Rectal smooth muscle tissue (tissue), 1 donor: Measurements from ENCODE around the gene TSC2.
"Not testable (repeated sequence)": the region's sequence is repeated elsewhere in the genome, so short reads cannot be mapped to it uniquely, and the experiment has no call there.

Experiments used
- H3K27ac ChIP-seq: one replicate; pipeline ENCODE4 v1.7.0; 2013; ENCODE audit warnings: low read depth, low read length, inconsistent platforms
- H3K27me3 ChIP-seq: one replicate; pipeline ENCODE4 v1.7.0; 2013; ENCODE audit warnings: low read length; ENCODE audit not compliant: control insufficient read depth, insufficient read depth
- H3K36me3 ChIP-seq: one replicate; pipeline ENCODE4 v1.7.0; 2013; ENCODE audit warnings: low read length; ENCODE audit not compliant: control insufficient read depth, insufficient read depth
- H3K4me1 ChIP-seq: one replicate; pipeline ENCODE4 v1.7.0; 2013; ENCODE audit warnings: low read length; ENCODE audit not compliant: control insufficient read depth, insufficient read depth
- H3K4me3 ChIP-seq: one replicate; pipeline ENCODE4 v1.7.0; 2013; ENCODE audit warnings: low read length
- H3K9ac ChIP-seq: one replicate; pipeline ENCODE4 v1.7.0; 2013; ENCODE audit warnings: low read length

TSC2 gene

GRCh38 chr16:2004795-2005517 lies 42.8 kb upstream of the TSC2 start:
- Histone ChIP-seq H3K9ac (no peak overlapping the region), H3K27me3 (no peaks in the 10 kb centered on the region), H3K27ac (no peak overlapping the region), H3K36me3 (peaks cover 25% of the 10 kb centered on the region), H3K4me3 (no peak overlapping the region), H3K4me1 (peaks cover 25% of the 10 kb centered on the region)

GRCh38 chr16:2005646-2006045 lies 42.1 kb upstream of the TSC2 start:
- no peak overlapping the region for H3K4me3 ChIP-seq
- peaks cover 32% of the 10 kb centered on the region for H3K4me1 ChIP-seq
- no peak overlapping the region for H3K27ac ChIP-seq
- H3K36me3 ChIP-seq, result peaks cover 24% of the 10 kb centered on the region
- H3K27me3 ChIP-seq, result no peaks in the 10 kb centered on the region
- no peak overlapping the region for H3K9ac ChIP-seq

GRCh38 chr16:2006317-2006716 lies 41.5 kb upstream of the TSC2 start:
- Histone ChIP-seq H3K9ac (no peak overlapping the region), H3K4me3 (no peak overlapping the region), H3K27ac (no peak overlapping the region), H3K36me3 (peaks cover 19% of the 10 kb centered on the region), H3K27me3 (no peaks in the 10 kb centered on the region), H3K4me1 (peaks cover 32% of the 10 kb centered on the region)

- Histone ChIP-seq H3K4me3 (peak overlapping the region; percentile 30), H3K27me3 (no peaks in the 10 kb centered on the region), H3K4me1 (peaks cover 32% of the 10 kb centered on the region), H3K9ac (peak overlapping the region; percentile 19), H3K27ac (no peak overlapping the region), H3K36me3 (peaks cover 11% of the 10 kb centered on the region)
Measured at GRCh38 chr16:2007081-2007836, 40.5 kb upstream of the TSC2 start.

- Histone ChIP-seq H3K27me3 (no peaks in the 10 kb centered on the region), H3K9ac (peak overlapping the region; percentile 19), H3K27ac (no peak overlapping the region), H3K36me3 (peaks cover 7% of the 10 kb centered on the region), H3K4me1 (peaks cover 32% of the 10 kb centered on the region), H3K4me3 (peak overlapping the region; percentile 81)
Measured at GRCh38 chr16:2008009-2008526, 39.7 kb upstream of the TSC2 start.

- Histone ChIP-seq H3K9ac (peak overlapping the region; percentile 75), H3K36me3 (peaks cover 2% of the 10 kb centered on the region), H3K27ac (peak overlapping the region; percentile 70), H3K4me1 (peaks cover 32% of the 10 kb centered on the region), H3K27me3 (no peaks in the 10 kb centered on the region), H3K4me3 (peak overlapping the region; percentile 81)
Measured at GRCh38 chr16:2008631-2009163, 39.1 kb upstream of the TSC2 start.

- Histone ChIP-seq H3K9ac (peak overlapping the region; percentile 75), H3K4me3 (peak overlapping the region; percentile 81), H3K36me3 (peaks cover 2% of the 10 kb centered on the region), H3K27me3 (no peaks in the 10 kb centered on the region), H3K4me1 (peaks cover 28% of the 10 kb centered on the region), H3K27ac (peak overlapping the region; percentile 70)
Measured at GRCh38 chr16:2009164-2009711, 38.5 kb upstream of the TSC2 start.

GRCh38 chr16:2009791-2010510 lies 37.8 kb upstream of the TSC2 start, which contains the start of gene ZNF598:
Gene ZNF598 (minus strand): TSS chr16:2009821.
- Histone ChIP-seq H3K27ac (peak within 1 kb of the TSS; percentile 91), H3K27me3 (no peaks in the 10 kb centered on the region), H3K4me3 (peak within 1 kb of the TSS; percentile 84), H3K4me1 (peaks cover 24% of the 10 kb centered on the region), H3K36me3 (peaks cover 2% of the 10 kb centered on the region), H3K9ac (peak within 1 kb of the TSS; percentile 75)

GRCh38 chr16:2011726-2012125 lies 36.1 kb upstream of the TSC2 start:
- not testable (repeated sequence) for H3K27me3 ChIP-seq, H3K36me3 ChIP-seq, H3K4me3 ChIP-seq, H3K9ac ChIP-seq, H3K27ac ChIP-seq
- peaks cover 23% of the 10 kb centered on the region for H3K4me1 ChIP-seq

GRCh38 chr16:2013527-2013926 lies 34.3 kb upstream of the TSC2 start:
- Histone ChIP-seq H3K36me3 (no peaks in the 10 kb centered on the region), H3K27me3 (no peaks in the 10 kb centered on the region), H3K27ac (no peak overlapping the region), H3K9ac (no peak overlapping the region), H3K4me1 (peaks cover 12% of the 10 kb centered on the region), H3K4me3 (no peak overlapping the region)

- Histone ChIP-seq H3K27ac (no peak overlapping the region), H3K4me3 (no peak overlapping the region), H3K9ac (peak overlapping the region; percentile 16), H3K36me3 (no peaks in the 10 kb centered on the region), H3K27me3 (peaks cover 14% of the 10 kb centered on the region), H3K4me1 (peaks cover 3% of the 10 kb centered on the region)
Measured at GRCh38 chr16:2015117-2015946, 32.5 kb upstream of the TSC2 start.
